Bronchial epithelial cell (primary cell): ENCODE results near the gene ADGRV1. TPM values are rescaled to one million over a fixed set of nuclear protein-coding genes. Genes with fewer than 3 reads are reported as not detected.

Experiments
- DNase-seq: peaks from one replicate; pipeline ENCODE4 v3.0.0-alpha.2; 2010; ENCODE audit warnings: low read depth
- FAIRE-seq: peaks from 2 replicates; lab custom pipeline; 2011; peaks lifted over from hg19 to GRCh38; lab: Jason Lieb, UNC
- H3K27me3 ChIP-seq: 2 replicates; pipeline ENCODE4 v1.5.1; 2011; ENCODE audit warnings: low read length; ENCODE audit not compliant: control insufficient read depth, insufficient read depth
- H3K36me3 ChIP-seq: 2 replicates; pipeline ENCODE4 v1.5.1; 2011; ENCODE audit warnings: low read length; ENCODE audit not compliant: control insufficient read depth, insufficient read depth
- H3K4me3 ChIP-seq: 2 replicates; pipeline ENCODE4 v1.5.1; 2011; ENCODE audit warnings: mild to moderate bottlenecking, low read depth, low read length, control low read depth
- total RNA-seq: library from RNA; depleted of rRNA; stranded (reverse); fragments of >200 nt; gene quantifications from 2 replicates; pipeline ENCODE4 v1.2.1, GENCODE V29; 2014
- TF ChIP-seq, protein P1 (sequence below): IDR thresholded peaks from 2 replicates; pipeline ENCODE4 v1.5.1; 2011; ENCODE audit warnings: mild to moderate bottlenecking, moderate library complexity, low read length, control low read depth, inconsistent platforms; ENCODE audit not compliant: insufficient read depth, severe bottlenecking

The ADGRV1 gene
- total RNA-seq, 1 donor from 2014 or later, result 1.6 TPM

DNA sequence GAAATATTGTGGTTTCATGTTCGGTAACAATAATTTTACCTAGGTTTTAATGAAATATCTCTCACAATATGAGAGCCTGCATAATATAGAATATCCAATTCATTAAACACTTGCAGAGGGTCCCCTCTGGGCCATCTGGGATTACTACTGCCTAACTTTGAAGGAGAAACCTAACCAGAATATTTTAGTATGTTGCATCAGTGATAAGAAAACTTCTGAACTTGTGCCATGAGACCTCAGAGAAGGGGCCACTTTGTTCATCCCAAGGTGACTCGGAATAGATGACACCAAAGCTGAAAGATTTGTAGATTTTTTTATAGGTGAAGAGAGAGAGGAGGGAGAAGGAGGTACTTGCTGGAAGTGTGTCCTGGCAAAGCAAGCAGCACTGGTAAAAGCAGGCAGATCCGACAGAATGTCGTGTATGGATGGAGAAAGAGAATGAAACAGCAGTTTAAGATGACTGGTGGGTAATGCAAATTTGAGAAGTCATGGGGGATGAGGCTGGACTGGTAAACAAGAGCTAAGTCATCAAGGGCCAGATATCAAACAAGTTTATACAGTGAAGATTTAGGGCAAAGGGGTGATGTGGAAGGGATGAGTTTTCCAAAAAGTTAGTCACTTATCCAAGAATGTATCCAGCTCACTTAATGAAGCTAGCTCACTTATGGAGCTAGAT, 372.3 kb downstream of the ADGRV1 start:
- FAIRE-seq (no peak), DNase-seq (no peak)
- Histone ChIP-seq H3K36me3 (no peaks in the 10 kb centered on the region), H3K27me3 (no peaks in the 10 kb centered on the region), H3K4me3 (no peak overlapping the region)
- TF ChIP-seq, protein P1, sequence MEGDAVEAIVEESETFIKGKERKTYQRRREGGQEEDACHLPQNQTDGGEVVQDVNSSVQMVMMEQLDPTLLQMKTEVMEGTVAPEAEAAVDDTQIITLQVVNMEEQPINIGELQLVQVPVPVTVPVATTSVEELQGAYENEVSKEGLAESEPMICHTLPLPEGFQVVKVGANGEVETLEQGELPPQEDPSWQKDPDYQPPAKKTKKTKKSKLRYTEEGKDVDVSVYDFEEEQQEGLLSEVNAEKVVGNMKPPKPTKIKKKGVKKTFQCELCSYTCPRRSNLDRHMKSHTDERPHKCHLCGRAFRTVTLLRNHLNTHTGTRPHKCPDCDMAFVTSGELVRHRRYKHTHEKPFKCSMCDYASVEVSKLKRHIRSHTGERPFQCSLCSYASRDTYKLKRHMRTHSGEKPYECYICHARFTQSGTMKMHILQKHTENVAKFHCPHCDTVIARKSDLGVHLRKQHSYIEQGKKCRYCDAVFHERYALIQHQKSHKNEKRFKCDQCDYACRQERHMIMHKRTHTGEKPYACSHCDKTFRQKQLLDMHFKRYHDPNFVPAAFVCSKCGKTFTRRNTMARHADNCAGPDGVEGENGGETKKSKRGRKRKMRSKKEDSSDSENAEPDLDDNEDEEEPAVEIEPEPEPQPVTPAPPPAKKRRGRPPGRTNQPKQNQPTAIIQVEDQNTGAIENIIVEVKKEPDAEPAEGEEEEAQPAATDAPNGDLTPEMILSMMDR, result no peak

DNA sequence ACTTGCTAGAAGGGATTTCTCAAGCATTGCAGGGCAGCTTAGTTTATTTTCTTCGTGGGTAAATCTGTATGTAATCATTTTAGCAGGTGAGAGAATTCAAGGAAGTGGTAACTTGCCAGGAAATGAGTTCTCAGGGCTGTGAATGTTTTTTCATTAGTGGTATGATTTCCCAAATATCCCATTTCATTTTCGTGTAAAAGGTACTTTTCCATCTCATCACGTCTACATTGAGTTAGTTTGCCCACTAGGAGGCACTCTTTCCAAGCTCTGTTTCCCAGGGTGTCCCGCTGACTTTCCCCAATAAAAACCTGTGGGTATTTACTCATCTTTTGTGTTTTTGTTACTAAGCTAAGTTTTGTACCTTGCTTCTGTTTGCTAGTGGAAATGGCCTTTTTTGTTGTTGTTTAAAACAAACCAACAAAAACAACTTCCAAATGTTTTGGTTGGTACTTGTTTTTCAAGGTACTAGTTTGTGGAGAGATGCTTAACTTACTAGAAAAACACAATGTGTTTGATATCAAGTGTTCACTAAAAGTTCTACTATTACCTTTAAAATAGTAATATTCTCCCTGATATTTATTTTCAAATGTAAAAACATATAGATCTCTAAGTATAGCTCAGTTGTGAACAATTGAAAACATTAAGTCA, 373.6 kb downstream of the ADGRV1 start:
- H3K27me3 ChIP-seq, result no peaks in the 10 kb centered on the region
- DNase-seq (peak; percentile 65), FAIRE-seq (no peak)
- TF ChIP-seq, protein P1, result peak; percentile 75
- H3K36me3 ChIP-seq, result no peaks in the 10 kb centered on the region
- no peak overlapping the region for H3K4me3 ChIP-seq

DNA sequence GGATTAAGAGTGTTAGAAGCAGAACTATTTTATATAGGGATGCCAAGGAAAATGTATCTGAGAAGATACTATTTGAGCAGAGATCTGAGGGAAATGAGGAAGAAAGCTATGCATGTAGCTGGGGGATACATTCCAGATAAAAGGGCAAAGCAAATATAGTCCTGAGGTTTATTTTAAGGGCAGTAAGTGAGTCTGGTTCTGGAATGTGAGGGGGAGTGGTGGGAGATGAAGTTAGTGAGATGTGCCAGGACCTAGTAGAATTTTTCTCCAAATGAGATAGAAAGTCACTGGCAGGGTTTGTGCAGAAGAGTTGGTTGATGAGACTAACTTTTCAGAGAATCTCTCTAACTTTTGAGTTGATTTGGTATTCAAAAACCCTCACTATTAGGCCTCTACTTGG, 374.7 kb downstream of the ADGRV1 start:
- no peak for DNase-seq
- H3K36me3 ChIP-seq, result no peaks in the 10 kb centered on the region
- FAIRE-seq, result no peak
- TF ChIP-seq, protein P1, result no peak
- no peaks in the 10 kb centered on the region for H3K27me3 ChIP-seq
- no peak overlapping the region for H3K4me3 ChIP-seq

DNA sequence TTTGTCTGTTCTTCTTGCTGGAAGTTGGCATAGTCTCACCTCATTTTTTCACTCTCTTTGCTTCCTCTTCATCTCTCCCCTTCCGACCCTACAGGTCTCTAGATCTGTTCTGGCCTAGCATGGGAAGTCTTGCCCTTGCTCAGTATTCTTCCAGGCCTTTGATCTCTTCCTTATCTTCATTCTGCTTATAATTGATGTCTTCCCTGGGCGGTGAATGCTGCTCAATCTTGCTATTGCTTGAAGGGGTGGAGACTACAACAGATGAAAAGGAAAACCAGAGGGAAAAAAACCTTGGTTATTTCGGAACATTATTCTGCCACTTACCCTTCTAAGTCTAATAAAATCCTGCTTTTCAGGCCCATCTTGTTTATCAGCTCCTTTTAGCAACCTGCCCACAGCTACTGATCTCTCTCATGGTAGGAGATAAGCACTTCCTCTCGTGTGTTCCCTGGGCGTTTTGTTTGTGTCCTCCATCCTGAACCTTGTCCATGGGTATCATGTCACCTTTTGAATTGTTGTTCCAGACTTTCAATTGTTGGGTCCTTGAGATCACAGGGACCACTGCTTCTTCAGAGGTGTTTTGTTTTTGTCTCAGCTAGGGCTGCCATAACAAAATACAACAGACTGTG, 375.6 kb downstream of the ADGRV1 start:
- no peak for DNase-seq
- no peaks in the 10 kb centered on the region for H3K27me3 ChIP-seq
- no peak for FAIRE-seq

DNA sequence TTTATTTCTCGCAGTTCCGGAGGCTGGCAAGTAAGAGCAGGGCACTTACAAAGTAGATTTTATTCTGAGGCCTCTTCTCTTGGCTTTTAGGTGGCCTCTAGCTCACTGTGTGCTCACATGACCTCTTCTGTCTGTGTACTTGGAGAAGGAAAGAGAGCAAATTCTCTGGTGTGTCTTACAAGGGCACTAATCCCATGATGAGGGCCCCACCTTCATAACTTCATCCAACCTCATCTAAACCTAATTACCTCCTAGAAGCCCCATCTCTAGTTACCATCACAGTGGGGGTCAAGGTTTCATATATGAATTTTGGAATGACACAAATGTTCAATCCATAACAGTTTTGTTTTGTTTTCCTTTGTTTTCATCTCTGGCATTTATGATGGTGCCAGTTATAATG, 376.1 kb downstream of the ADGRV1 start:
- no peaks in the 10 kb centered on the region for H3K27me3 ChIP-seq
- no peak overlapping the region for H3K4me3 ChIP-seq
- FAIRE-seq (no peak), DNase-seq (no peak)
- TF ChIP-seq, protein P1, result no peak
- no peaks in the 10 kb centered on the region for H3K36me3 ChIP-seq

More for the DNA sequence above, 375.6 kb downstream of the ADGRV1 start:
- TF ChIP-seq, protein P1, result no peak
- H3K36me3 ChIP-seq, result no peaks in the 10 kb centered on the region
- no peak overlapping the region for H3K4me3 ChIP-seq
